Endothelial cell of umbilical vein (primary cell): ENCODE data around the gene CTDSPL. TPM values are rescaled to one million over a fixed set of nuclear protein-coding genes. Genes with fewer than 3 reads are reported as not detected.

Source experiments
- BruUV-seq: library from RNA; stranded (reverse); fragments of 400-500 nt; replicated peaks from 2 replicates; lab custom pipeline; 2021; lab: Mats Ljungman, UMichigan
- CTCF ChIA-PET: fragments of 300-600, 350-600 bp; sonication (Branson Sonifier 250); formaldehyde crosslinking; loops from one replicate; lab custom pipeline; 2021; ENCODE audit warnings: antibody characterized with exemption, inconsistent platforms; lab: Charles Lee
- POLR2A ChIA-PET: fragments of 300-600, 350-600 bp; sonication (Branson Sonifier 250); formaldehyde crosslinking; loops from one replicate; lab custom pipeline; 2021; ENCODE audit warnings: antibody characterized with exemption, inconsistent platforms; lab: Charles Lee
- DNase-seq: peaks from one replicate; pipeline ENCODE4 v3.0.0-alpha.2; 2011; ENCODE audit warnings: low read depth, low spot score
- FAIRE-seq: peaks from 2 replicates; lab custom pipeline; 2011; peaks lifted over from hg19 to GRCh38; lab: Jason Lieb, UNC
- H2AFZ ChIP-seq: 2 replicates; pipeline ENCODE4 v1.6.0; 2012; ENCODE audit warnings: low read depth, low read length, control low read depth, inconsistent platforms
- H3K27ac ChIP-seq: 2 replicates; pipeline ENCODE4 v1.5.1; 2011; ENCODE audit warnings: low read depth, mild to moderate bottlenecking, control low read depth, low read length, moderate library complexity; ENCODE audit not compliant: insufficient read depth
- H3K27me3 ChIP-seq, 2 experiments: 2 replicates each; pipeline versions ENCODE4 v1.6.0 to v1.6.1; 2011; ENCODE audit warnings: low read length in 2 of 2, mixed read lengths in 1 of 2; ENCODE audit not compliant: control insufficient read depth in 2 of 2, insufficient read depth in 2 of 2
- H3K36me3 ChIP-seq, 2 experiments: 2 replicates in 1 of 2; 3 replicates in 1 of 2; pipeline ENCODE4 v1.5.1; 2011; ENCODE audit warnings: low read length in 2 of 2, mild to moderate bottlenecking in 1 of 2, moderate library complexity in 1 of 2; ENCODE audit not compliant: control insufficient read depth in 2 of 2, insufficient read depth in 2 of 2; ENCODE audit errors: extremely low read depth in 1 of 2
- H3K4me1 ChIP-seq: 3 replicates; pipeline ENCODE4 v1.5.1; 2011; ENCODE audit warnings: mild to moderate bottlenecking, low read length; ENCODE audit not compliant: control insufficient read depth, insufficient read depth; ENCODE audit errors: extremely low read depth
- H3K4me2 ChIP-seq: 2 replicates; pipeline ENCODE4 v1.6.1; 2011; ENCODE audit warnings: low read length, control low read depth, mixed read lengths; ENCODE audit not compliant: insufficient read depth
- H3K4me3 ChIP-seq, 3 experiments: fragments of 200-600 bp in 1 of 3; sonication (generic), shearing (Covaris generic) in 1 of 3; replicated peaks in 1 of 3; 2 replicates each; pipeline ENCODE4 v1.5.1; 2011 to 2016; ENCODE audit warnings: control low read depth in 3 of 3, low read length in 3 of 3, mild to moderate bottlenecking in 2 of 3, inconsistent platforms in 1 of 3, low read depth in 1 of 3, moderate library complexity in 1 of 3; ENCODE audit not compliant: insufficient read depth in 1 of 3
- H3K79me2 ChIP-seq: 2 replicates; pipeline ENCODE4 v1.6.0; 2012; ENCODE audit warnings: low read length, inconsistent platforms; ENCODE audit not compliant: control insufficient read depth, insufficient read depth
- H3K9ac ChIP-seq: replicated peaks from 2 replicates; pipeline ENCODE3; 2011; ENCODE audit warnings: low read length, control low read depth; ENCODE audit not compliant: insufficient read depth; ENCODE audit errors: extremely low read depth
- H3K9me1 ChIP-seq: replicated peaks from 3 replicates; pipeline ENCODE4 v1.6.0; 2011; ENCODE audit warnings: mild to moderate bottlenecking, low read length; ENCODE audit not compliant: control insufficient read depth, insufficient read depth; ENCODE audit errors: extremely low read depth
- H3K9me3 ChIP-seq: replicated peaks from 2 replicates; pipeline ENCODE4 v1.5.1; 2012; ENCODE audit warnings: low read length, inconsistent platforms; ENCODE audit not compliant: control insufficient read depth, insufficient read depth
- H4K20me1 ChIP-seq: replicated peaks from 2 replicates; pipeline ENCODE3; 2011; ENCODE audit warnings: mild to moderate bottlenecking, low read length; ENCODE audit not compliant: control insufficient read depth, insufficient read depth; ENCODE audit errors: extremely low read depth
- EZH2 ChIP-seq: IDR thresholded peaks from 2 replicates; pipeline ENCODE4 v1.6.1; 2012; ENCODE audit warnings: borderline replicate concordance, low read depth, mild to moderate bottlenecking, moderate library complexity, low read length, inconsistent platforms; ENCODE audit not compliant: severe bottlenecking
- FOS ChIP-seq: IDR thresholded peaks from 2 replicates; pipeline ENCODE4 v1.6.1; 2011; ENCODE audit warnings: mild to moderate bottlenecking, low read length, moderate library complexity, borderline replicate concordance; ENCODE audit not compliant: insufficient read depth
- GATA2 ChIP-seq: IDR thresholded peaks from 2 replicates; pipeline ENCODE4 v1.7.0; 2011; ENCODE audit warnings: low read depth, mild to moderate bottlenecking, moderate library complexity, mixed read lengths, low read length; ENCODE audit not compliant: insufficient read length, insufficient read depth
- JUN ChIP-seq: IDR thresholded peaks from 2 replicates; pipeline ENCODE4 v1.6.1; 2011; ENCODE audit warnings: borderline replicate concordance, low read depth; ENCODE audit not compliant: insufficient read length, insufficient read depth
- MYC ChIP-seq: IDR thresholded peaks from one replicate; pipeline ENCODE4 v1.6.1; 2011; ENCODE audit warnings: mild to moderate bottlenecking, low read depth, low read length
- POLR2A ChIP-seq: IDR thresholded peaks from 2 replicates; pipeline ENCODE4 v1.6.1; 2012; ENCODE audit warnings: low read depth, mild to moderate bottlenecking, control low read depth, low read length
- POLR2AphosphoS5 ChIP-seq: IDR thresholded peaks from 2 replicates; pipeline ENCODE4 v1.6.1; 2012; ENCODE audit warnings: low read depth, mild to moderate bottlenecking, control low read depth, low read length, moderate library complexity; ENCODE audit not compliant: insufficient read depth
- dilution Hi-C: fragments of 300-500 bp; cut with MboI; formaldehyde crosslinking; loops from one replicate; pipeline ENCODE4 v1.15.0; 2019; ENCODE audit warnings: low sequenced_read_pairs; ENCODE audit not compliant: extremely low pct_ligation_motif_present
- intact Hi-C: fragments of 100-400 bp; cut with micrococcal nuclease; formaldehyde crosslinking; loops from one replicate; pipeline ENCODE4 v1.10.0; 2022
- polyA plus RNA-seq, 4 experiments: library from polyadenylated mRNA; depleted of rRNA in 3 of 4; stranded (reverse) in 3 of 4; unstranded in 1 of 4; fragments of >200 nt; gene quantifications; 2 replicates each; pipeline versions ENCODE4 v1.2.1 to v1.2.3, GENCODE V29; 2011 to 2012; ENCODE audit warnings: missing spikeins in 1 of 4
- total RNA-seq: library from RNA; stranded (reverse); gene quantifications from 2 replicates; pipeline ENCODE4 v1.2.3, GENCODE V29; 2021
- TF ChIP-seq, protein P1 (sequence below): IDR thresholded peaks from 2 replicates; pipeline ENCODE4 v1.6.1; 2011; ENCODE audit not compliant: insufficient read depth, insufficient read length
- TF ChIP-seq, protein P2 (sequence below), 2 donors: IDR thresholded peaks; 1 replicate in 1 of 2; 2 replicates in 1 of 2; pipeline ENCODE4 v1.5.1; 2011; ENCODE audit warnings: low read length in 2 of 2, mild to moderate bottlenecking in 2 of 2, moderate library complexity in 2 of 2, control low read depth in 1 of 2, inconsistent platforms in 1 of 2, low read depth in 1 of 2; ENCODE audit not compliant: insufficient read depth in 1 of 2; ENCODE audit errors: extremely low read depth in 1 of 2

The CTDSPL gene
- total and polyA plus RNA-seq, 2 donors (not counting 3 experiments of a cell fraction or from before 2014, with no cell fraction given): 30.1 to 43.2 TPM

DNA sequence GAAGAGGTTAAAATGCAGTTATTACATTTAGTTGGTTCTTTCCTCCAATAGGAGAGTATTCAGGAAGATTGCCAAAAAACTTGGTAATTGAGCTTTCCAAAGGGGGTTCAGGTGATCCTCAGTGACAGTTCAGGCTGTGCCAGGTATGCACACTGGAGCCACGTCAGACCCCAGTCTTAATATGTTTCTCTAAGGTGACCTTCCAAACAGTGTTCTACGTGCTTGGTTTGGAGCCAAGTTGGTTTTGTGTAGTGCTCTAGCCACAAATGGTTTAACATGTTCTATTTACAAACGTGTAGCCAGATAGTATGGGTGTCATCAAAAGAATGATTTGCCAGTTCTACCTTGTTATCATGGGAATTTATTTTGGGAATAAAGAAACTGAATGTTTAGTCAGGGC, 21.0 kb downstream of the CTDSPL start:
- Histone ChIP-seq H3K9me1 (no peaks in the 10 kb centered on the region), H3K27ac (no peak overlapping the region), H3K9me3 (no peaks in the 10 kb centered on the region), H2AFZ (no peak overlapping the region), H3K36me3 (no peaks in the 10 kb centered on the region), H3K4me2 (no peak overlapping the region), H4K20me1 (no peaks in the 10 kb centered on the region), H3K4me3 (no peak overlapping the region), H3K79me2 (no peaks in the 10 kb centered on the region), H3K4me1 (no peaks in the 10 kb centered on the region), H3K9ac (no peak overlapping the region), H3K27me3 (no peaks in the 10 kb centered on the region)
- FAIRE-seq (no peak), DNase-seq (no peak)
- BruUV-seq: no TSS peak
- CTCF ChIA-PET: interaction anchor here (0.8 to 1.1 kb wide), 2 partner anchors 85 to 91 kb away, joined by 3 to 4 read pairs; no protein-coding TSS in a partner anchor
- intact Hi-C loops (no loop called here), dilution Hi-C loops (no loop called here)
- no peak for TF ChIP-seq JUN
- no peak for TF ChIP-seq GATA2
- TF ChIP-seq, protein P1, sequence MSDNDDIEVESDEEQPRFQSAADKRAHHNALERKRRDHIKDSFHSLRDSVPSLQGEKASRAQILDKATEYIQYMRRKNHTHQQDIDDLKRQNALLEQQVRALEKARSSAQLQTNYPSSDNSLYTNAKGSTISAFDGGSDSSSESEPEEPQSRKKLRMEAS: no peak
- TF ChIP-seq, protein P2, sequence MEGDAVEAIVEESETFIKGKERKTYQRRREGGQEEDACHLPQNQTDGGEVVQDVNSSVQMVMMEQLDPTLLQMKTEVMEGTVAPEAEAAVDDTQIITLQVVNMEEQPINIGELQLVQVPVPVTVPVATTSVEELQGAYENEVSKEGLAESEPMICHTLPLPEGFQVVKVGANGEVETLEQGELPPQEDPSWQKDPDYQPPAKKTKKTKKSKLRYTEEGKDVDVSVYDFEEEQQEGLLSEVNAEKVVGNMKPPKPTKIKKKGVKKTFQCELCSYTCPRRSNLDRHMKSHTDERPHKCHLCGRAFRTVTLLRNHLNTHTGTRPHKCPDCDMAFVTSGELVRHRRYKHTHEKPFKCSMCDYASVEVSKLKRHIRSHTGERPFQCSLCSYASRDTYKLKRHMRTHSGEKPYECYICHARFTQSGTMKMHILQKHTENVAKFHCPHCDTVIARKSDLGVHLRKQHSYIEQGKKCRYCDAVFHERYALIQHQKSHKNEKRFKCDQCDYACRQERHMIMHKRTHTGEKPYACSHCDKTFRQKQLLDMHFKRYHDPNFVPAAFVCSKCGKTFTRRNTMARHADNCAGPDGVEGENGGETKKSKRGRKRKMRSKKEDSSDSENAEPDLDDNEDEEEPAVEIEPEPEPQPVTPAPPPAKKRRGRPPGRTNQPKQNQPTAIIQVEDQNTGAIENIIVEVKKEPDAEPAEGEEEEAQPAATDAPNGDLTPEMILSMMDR (IDR thresholded peaks at IDR 0.05; ENCODE audit: extremely low read depth in 1 of 2, insufficient read depth in 1 of 2, low read depth in 1 of 2, low read length in 2 of 2): no peak
- no peak for TF ChIP-seq MYC
- no peak for TF ChIP-seq POLR2AphosphoS5
- no peak for TF ChIP-seq FOS
- no peak for TF ChIP-seq POLR2A
- no peak for TF ChIP-seq EZH2
- POLR2A ChIA-PET: no interaction called here
